HEK293T (cell line): Measurements from ENCODE around the gene PREX1.

ENCODE experiments used
- CTCF ChIA-PET: fragments of 350-600 bp; formaldehyde crosslinking; extraction: SDS; loops from one replicate; lab custom pipeline; 2021; ENCODE audit warnings: antibody characterized with exemption, inconsistent platforms; lab: Yijun Ruan, JAX
- POLR2A ChIA-PET: fragments of 350-600 bp; formaldehyde crosslinking; extraction: SDS; loops from one replicate; lab custom pipeline; 2020; ENCODE audit warnings: antibody characterized with exemption, inconsistent platforms; lab: Yijun Ruan, JAX
- DNase-seq: peaks from one replicate; pipeline ENCODE4 v3.0.0; 2012; ENCODE audit warnings: mixed read lengths; ENCODE audit errors: extremely low spot score
- ARNT ChIP-seq: fragments of 450-650 bp; IDR thresholded peaks from 2 replicates; pipeline ENCODE4 v1.6.1; 2017; ENCODE audit warnings: mild to moderate bottlenecking
- BHLHE40 ChIP-seq: fragments of 450-650 bp; IDR thresholded peaks from 2 replicates; pipeline ENCODE4 v1.6.1; 2016; ENCODE audit warnings: mild to moderate bottlenecking, moderate library complexity, borderline replicate concordance
- CTBP1 ChIP-seq: fragments of 450-650 bp; IDR thresholded peaks from 2 replicates; pipeline ENCODE4 v1.6.1; 2016; ENCODE audit warnings: borderline replicate concordance
- ELF4 ChIP-seq: fragments of 450-650 bp; IDR thresholded peaks from 2 replicates; pipeline ENCODE4 v1.6.1; 2017; ENCODE audit warnings: antibody characterized with exemption
- FOXA1 ChIP-seq: fragments of 450-650 bp; IDR thresholded peaks from 2 replicates; pipeline ENCODE4 v1.6.1; 2016; ENCODE audit warnings: mild to moderate bottlenecking
- FOXK2 ChIP-seq: fragments of 450-650 bp; IDR thresholded peaks from 2 replicates; pipeline ENCODE4 v1.6.1; 2016; ENCODE audit warnings: mild to moderate bottlenecking
- FOXM1 ChIP-seq: fragments of 450-650 bp; IDR thresholded peaks from 2 replicates; pipeline ENCODE4 v1.6.1; 2017; ENCODE audit warnings: mild to moderate bottlenecking, borderline replicate concordance
- HDGF ChIP-seq: fragments of 450-650 bp; IDR thresholded peaks from 2 replicates; pipeline ENCODE4 v1.6.1; 2017; ENCODE audit warnings: antibody characterized with exemption, borderline replicate concordance
- L3MBTL2 ChIP-seq: fragments of 450-650 bp; conservative IDR thresholded peaks from 2 replicates; pipeline ENCODE4 v1.6.1; 2016; ENCODE audit warnings: mild to moderate bottlenecking
- LEF1 ChIP-seq: fragments of 450-650 bp; IDR thresholded peaks from 2 replicates; pipeline ENCODE4 v1.6.1; 2017; ENCODE audit warnings: mild to moderate bottlenecking, borderline replicate concordance
- NFRKB ChIP-seq: fragments of 450-650 bp; IDR thresholded peaks from 2 replicates; pipeline ENCODE4 v1.6.1; 2016; ENCODE audit warnings: mild to moderate bottlenecking, moderate library complexity
- SP1 ChIP-seq: fragments of 450-650 bp; IDR thresholded peaks from 2 replicates; pipeline ENCODE4 v1.6.1; 2017
- SUZ12 ChIP-seq: fragments of 450-650 bp; IDR thresholded peaks from 2 replicates; pipeline ENCODE4 v1.6.1; 2016; ENCODE audit warnings: mild to moderate bottlenecking
- TARDBP ChIP-seq: fragments of 450-650 bp; IDR thresholded peaks from 2 replicates; pipeline ENCODE4 v1.6.1; 2016
- ZNF384 ChIP-seq: fragments of 450-650 bp; IDR thresholded peaks from 2 replicates; pipeline ENCODE4 v1.6.1; 2016
- TF ChIP-seq, protein P1 (sequence below): fragments of 450-650 bp; IDR thresholded peaks from 2 replicates; pipeline ENCODE4 v1.6.1; 2016

Gene PREX1

DNA sequence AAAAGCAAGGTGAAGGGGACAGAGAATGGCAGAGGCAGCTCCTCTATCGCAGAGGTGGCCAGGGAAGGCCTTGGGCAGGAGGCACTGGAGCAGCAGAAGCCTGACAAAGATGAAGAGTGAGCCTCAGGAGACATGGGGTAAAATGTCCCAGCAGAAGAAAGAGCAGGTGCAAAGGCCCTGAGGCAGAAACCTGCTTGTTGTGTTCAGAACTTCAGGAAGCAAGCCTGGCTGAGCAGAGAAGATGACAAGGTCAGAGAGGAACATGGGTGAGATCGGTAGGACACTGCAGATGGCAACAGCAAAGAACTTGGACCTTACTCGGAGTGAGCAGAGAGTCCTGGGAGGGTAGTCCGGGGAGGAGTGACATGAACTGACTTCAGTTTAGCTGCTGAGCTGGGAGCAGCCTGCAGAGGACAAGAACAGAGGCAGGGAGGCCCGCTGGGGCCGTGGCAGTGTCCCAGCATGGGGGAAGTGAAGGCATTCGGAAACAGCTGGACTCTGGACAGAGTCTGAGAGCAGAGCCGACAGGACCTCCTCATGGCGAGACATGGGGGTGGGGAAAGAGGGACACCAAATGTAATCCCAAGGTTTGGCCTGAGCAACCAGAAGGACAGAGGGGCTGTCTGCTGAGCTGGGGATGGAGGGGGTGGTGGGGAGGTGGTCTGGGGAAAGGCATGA is 106.3 kb downstream of the PREX1 start:
- DNase-seq: no peak
- CTCF ChIA-PET: no interaction called here
- TF ChIP-seq FOXM1 (no peak), LEF1 (no peak), L3MBTL2 (no peak), FOXA1 (no peak), ZNF384 (no peak), SUZ12 (no peak), NFRKB (no peak), ARNT (no peak), BHLHE40 (no peak), FOXK2 (no peak), SP1 (no peak), HDGF (no peak), CTBP1 (no peak), ELF4 (no peak), TARDBP (no peak)
- TF ChIP-seq, protein P1, sequence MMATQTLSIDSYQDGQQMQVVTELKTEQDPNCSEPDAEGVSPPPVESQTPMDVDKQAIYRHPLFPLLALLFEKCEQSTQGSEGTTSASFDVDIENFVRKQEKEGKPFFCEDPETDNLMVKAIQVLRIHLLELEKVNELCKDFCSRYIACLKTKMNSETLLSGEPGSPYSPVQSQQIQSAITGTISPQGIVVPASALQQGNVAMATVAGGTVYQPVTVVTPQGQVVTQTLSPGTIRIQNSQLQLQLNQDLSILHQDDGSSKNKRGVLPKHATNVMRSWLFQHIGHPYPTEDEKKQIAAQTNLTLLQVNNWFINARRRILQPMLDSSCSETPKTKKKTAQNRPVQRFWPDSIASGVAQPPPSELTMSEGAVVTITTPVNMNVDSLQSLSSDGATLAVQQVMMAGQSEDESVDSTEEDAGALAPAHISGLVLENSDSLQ: no peak
- POLR2A ChIA-PET: no interaction called here

DNA sequence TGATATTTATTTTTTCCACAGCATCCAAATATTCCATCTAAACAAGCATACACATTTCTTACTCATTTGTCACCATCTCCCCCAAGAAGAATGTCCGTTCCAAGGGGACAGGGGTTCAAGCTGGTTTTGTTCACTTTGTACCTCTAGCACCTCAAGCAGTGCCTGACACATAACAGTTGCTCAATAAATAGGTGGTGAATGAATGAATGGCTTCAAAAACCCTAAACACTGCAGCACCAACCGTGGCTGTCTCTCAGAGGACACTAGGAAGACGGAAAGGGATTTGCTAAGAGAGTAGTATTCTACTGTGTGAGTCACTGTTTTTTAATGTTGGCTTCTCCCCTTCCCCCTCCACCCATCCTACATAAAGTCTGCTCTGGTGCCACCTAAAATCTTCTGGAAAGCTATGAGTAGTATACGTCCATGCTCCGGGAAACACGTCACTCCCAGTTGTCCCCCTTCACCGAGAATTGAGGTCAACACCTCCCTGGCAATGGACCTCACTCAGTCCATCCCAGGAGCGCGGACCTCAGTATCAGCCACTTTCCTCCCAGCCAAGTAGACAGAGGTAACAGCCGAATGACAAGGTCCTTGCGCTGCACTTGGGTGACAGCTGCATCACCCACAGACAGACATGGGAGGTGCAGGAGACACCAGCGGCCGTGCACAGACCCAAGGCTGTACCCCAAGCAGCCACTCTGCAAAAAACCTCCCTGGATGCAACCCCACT is 107.4 kb downstream of the PREX1 start:
- DNase-seq: no peak
- TF ChIP-seq TARDBP (no peak), SP1 (no peak), FOXK2 (no peak), ARNT (no peak), BHLHE40 (no peak), CTBP1 (no peak), FOXM1 (no peak), L3MBTL2 (no peak), ELF4 (no peak), ZNF384 (no peak), LEF1 (no peak), NFRKB (no peak), SUZ12 (no peak), HDGF (no peak)
- TF ChIP-seq, protein P1: no peak
- POLR2A ChIA-PET: no interaction called here
- CTCF ChIA-PET: no interaction called here

DNA sequence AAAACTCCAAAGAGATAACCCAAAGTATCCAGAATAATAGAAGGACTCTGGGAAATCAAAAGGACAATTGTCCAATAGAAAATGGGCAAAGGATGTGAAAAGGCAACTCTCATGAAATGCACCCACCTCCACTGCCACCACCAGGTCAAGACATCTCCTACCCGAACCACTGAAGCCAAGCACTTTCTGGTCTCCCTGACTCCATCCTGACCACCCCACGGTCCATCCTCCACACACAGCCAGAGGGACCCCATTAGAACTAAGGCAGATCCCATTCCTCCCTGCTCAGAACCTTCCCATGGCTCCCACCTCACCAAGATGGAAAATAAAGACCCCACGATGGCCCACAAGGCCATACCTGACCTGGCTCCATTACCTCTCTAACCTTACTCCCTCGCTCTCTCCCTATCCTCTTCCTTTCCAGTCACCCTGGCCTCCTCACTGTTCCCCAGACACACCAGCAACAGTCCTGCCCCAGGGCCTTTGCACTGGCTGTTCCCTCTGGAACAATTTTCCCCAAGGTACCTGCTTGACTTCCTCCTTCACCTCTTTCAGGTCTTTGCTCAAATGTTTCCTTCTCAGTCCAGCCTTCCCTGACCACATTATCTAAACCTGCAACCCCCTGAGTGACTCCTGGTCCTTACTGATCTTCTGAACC is 108.1 kb downstream of the PREX1 start:
- POLR2A ChIA-PET: no interaction called here
- no peak for DNase-seq
- CTCF ChIA-PET: no interaction called here
- no peak for TF ChIP-seq HDGF
- TF ChIP-seq CTBP1: no peak
- TF ChIP-seq SP1: no peak

DNA sequence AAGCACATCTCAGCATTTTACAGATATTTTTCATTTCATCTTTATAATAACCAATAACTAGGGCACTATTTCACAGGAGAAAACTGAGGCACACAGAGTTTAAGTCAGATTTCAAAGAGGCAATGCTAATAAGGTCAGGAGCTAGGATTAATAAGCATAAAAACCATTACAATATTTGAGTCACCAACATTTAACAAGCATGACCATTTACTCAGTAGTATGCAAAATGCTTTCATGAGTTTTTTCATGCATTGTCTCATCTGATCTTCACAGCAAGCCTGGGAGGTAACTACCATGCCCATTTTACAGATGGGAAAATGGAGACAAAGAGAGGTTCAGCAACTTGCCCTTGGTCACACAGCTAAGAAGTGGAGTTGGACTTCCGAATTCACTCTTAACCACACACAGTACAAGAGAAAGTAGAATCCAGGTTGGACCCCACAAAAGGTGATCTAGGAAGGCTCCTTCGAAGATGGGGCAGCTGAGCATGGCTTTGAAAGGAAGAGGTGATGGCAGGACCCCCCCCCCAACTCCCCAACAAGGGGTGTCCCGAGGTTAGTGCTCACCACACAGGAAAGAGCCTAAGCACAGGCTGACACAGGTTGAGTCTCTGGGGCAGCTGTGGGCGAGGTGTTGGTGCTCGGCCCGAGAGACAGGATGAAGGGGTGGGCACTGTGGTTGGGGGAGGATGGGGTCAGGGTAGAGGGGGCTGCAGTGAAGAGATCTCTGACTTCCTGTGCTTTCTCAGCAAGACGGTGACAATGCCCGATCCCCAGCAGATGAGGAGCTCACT is 108.8 kb downstream of the PREX1 start:
- ChIA-PET POLR2A (no interaction called here), CTCF (no interaction called here)
- no peak for DNase-seq
- no peak for TF ChIP-seq LEF1
- no peak for TF ChIP-seq SUZ12
- TF ChIP-seq FOXA1: no peak
- TF ChIP-seq TARDBP: no peak
- TF ChIP-seq ELF4: no peak
- TF ChIP-seq L3MBTL2: no peak
- no peak for TF ChIP-seq CTBP1
- TF ChIP-seq ARNT: no peak
- TF ChIP-seq FOXM1: no peak
- TF ChIP-seq SP1: no peak
- TF ChIP-seq ZNF384: no peak
- TF ChIP-seq, protein P1: no peak
- no peak for TF ChIP-seq FOXK2
- TF ChIP-seq NFRKB: no peak
- TF ChIP-seq HDGF: no peak
- no peak for TF ChIP-seq BHLHE40

DNA sequence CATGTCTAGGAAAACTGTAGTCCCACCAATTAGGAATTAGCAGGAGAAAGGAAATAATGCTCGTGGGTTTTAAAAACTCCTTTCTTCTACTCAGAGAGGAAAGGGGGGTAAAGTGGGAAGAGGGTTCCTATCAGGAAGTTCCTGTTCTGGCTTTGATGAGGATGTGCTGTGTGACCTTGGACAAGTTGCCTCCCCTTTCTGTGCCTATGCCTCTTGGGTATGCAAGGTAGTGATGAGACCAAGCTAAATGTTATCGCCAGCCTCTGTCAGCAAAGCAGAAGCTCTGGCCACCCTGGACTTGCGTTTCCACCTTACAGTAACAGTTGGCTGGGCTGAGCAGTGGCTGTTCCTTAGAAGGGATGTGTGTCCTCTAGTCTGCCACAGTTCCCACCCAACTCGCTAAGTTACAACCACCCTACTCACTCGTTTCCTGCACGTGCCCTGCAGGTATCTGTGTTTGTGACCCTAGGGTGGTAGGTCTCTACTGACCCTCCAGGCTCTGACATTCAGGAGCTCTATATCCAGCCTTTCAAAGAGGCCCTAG is 110.0 kb downstream of the PREX1 start:
- ChIA-PET POLR2A (no interaction called here), CTCF (no interaction called here)

More for the DNA sequence above, 110.0 kb downstream of the PREX1 start:
- DNase-seq: no peak
- TF ChIP-seq CTBP1 (no peak), NFRKB (no peak), ZNF384 (no peak), FOXM1 (no peak), SP1 (no peak), LEF1 (no peak), FOXK2 (no peak), FOXA1 (no peak), BHLHE40 (no peak), L3MBTL2 (no peak), ELF4 (no peak), HDGF (no peak), SUZ12 (no peak), ARNT (no peak), TARDBP (no peak)
- TF ChIP-seq, protein P1: no peak
